Activated naive CD4-positive, alpha-beta T cell treated with anti-CD3 and anti-CD28 coated beads, Interleukin-2, amount 50 U/mL, for 24 hours (primary cell): Measurements from ENCODE around the gene KNTC1.
A peak's percentile ranks its signal among the peaks of the same experiment; 100 is the strongest.
"Not testable (repeated sequence)": the region's sequence is repeated elsewhere in the genome, so short reads cannot be mapped to it uniquely, and the experiment has no call there.

ENCODE experiments used
- H3K27ac Mint-ChIP-seq: one replicate; pipeline ENCODE4 v1.8.0; 2021; ENCODE audit warnings: mild to moderate bottlenecking, mixed read lengths
- H3K27me3 Mint-ChIP-seq: one replicate; pipeline ENCODE4 v1.8.0; 2021; ENCODE audit warnings: mixed read lengths
- H3K36me3 Mint-ChIP-seq: one replicate; pipeline ENCODE4 v1.8.0; 2021; ENCODE audit warnings: mixed read lengths
- H3K4me1 Mint-ChIP-seq: one replicate; pipeline ENCODE4 v1.8.0; 2021; ENCODE audit warnings: mixed read lengths
- H3K4me3 Mint-ChIP-seq: one replicate; pipeline ENCODE4 v1.8.0; 2021; ENCODE audit warnings: mild to moderate bottlenecking, mixed read lengths
- H3K9me3 Mint-ChIP-seq: one replicate; pipeline ENCODE4 v1.8.0; 2021; ENCODE audit warnings: mixed read lengths

KNTC1 gene

GRCh38 chr12:122520676-122521075 is 6.4 kb upstream of the KNTC1 start:
- H3K4me1 Mint-ChIP-seq, result peaks cover 64% of the 10 kb centered on the region
- peaks cover 37% of the 10 kb centered on the region for H3K36me3 Mint-ChIP-seq
- H3K9me3 Mint-ChIP-seq, result no peaks in the 10 kb centered on the region
- no peaks in the 10 kb centered on the region for H3K27me3 Mint-ChIP-seq
- H3K4me3 Mint-ChIP-seq, result peak overlapping the region; percentile 52
- peak overlapping the region; percentile 91 for H3K27ac Mint-ChIP-seq

- Mint-ChIP-seq H3K4me1 (peaks cover 53% of the 10 kb centered on the region), H3K27ac (peak overlapping the region; percentile 80), H3K4me3 (peak overlapping the region; percentile 98)
Measured at GRCh38 chr12:122523280-122523679, 3.8 kb upstream of the KNTC1 start.

GRCh38 chr12:122523846-122524718 is 3.0 kb upstream of the KNTC1 start:
- peaks cover 26% of the 10 kb centered on the region for H3K36me3 Mint-ChIP-seq
- H3K27me3 Mint-ChIP-seq, result no peaks in the 10 kb centered on the region
- no peaks in the 10 kb centered on the region for H3K9me3 Mint-ChIP-seq
- peaks cover 46% of the 10 kb centered on the region for H3K4me1 Mint-ChIP-seq
- peak overlapping the region; percentile 98 for H3K4me3 Mint-ChIP-seq
- H3K27ac Mint-ChIP-seq, result peak overlapping the region; percentile 80

More at GRCh38 chr12:122523280-122523679, 3.8 kb upstream of the KNTC1 start:
- H3K9me3 Mint-ChIP-seq, result no peaks in the 10 kb centered on the region
- no peaks in the 10 kb centered on the region for H3K27me3 Mint-ChIP-seq
- H3K36me3 Mint-ChIP-seq, result peaks cover 28% of the 10 kb centered on the region

GRCh38 chr12:122527478-122527944 is 462 bp downstream of the KNTC1 start:
- Mint-ChIP-seq H3K27me3 (no peaks in the 10 kb centered on the region), H3K36me3 (peaks cover 12% of the 10 kb centered on the region), H3K27ac (no peak overlapping the region), H3K9me3 (no peaks in the 10 kb centered on the region), H3K4me3 (no peak overlapping the region), H3K4me1 (peaks cover 17% of the 10 kb centered on the region)

GRCh38 chr12:122528582-122528981 is 1.5 kb downstream of the KNTC1 start:
- Mint-ChIP-seq H3K9me3 (no peaks in the 10 kb centered on the region), H3K4me3 (no peak overlapping the region), H3K27ac (no peak overlapping the region), H3K27me3 (no peaks in the 10 kb centered on the region), H3K36me3 (peaks cover 9% of the 10 kb centered on the region), H3K4me1 (peaks cover 9% of the 10 kb centered on the region)

- Mint-ChIP-seq H3K4me1 (peaks cover 5% of the 10 kb centered on the region), H3K9me3 (no peaks in the 10 kb centered on the region), H3K27ac (no peak overlapping the region), H3K4me3 (no peak overlapping the region), H3K36me3 (peaks cover 9% of the 10 kb centered on the region), H3K27me3 (no peaks in the 10 kb centered on the region)
Measured at GRCh38 chr12:122528992-122529391, 1.9 kb downstream of the KNTC1 start.

GRCh38 chr12:122533856-122534255 is 6.8 kb downstream of the KNTC1 start:
- no peaks in the 10 kb centered on the region for H3K36me3 Mint-ChIP-seq
- H3K4me3 Mint-ChIP-seq, result no peak overlapping the region
- H3K9me3 Mint-ChIP-seq, result no peaks in the 10 kb centered on the region
- no peaks in the 10 kb centered on the region for H3K27me3 Mint-ChIP-seq
- H3K4me1 Mint-ChIP-seq, result no peaks in the 10 kb centered on the region
- no peak overlapping the region for H3K27ac Mint-ChIP-seq

GRCh38 chr12:122537021-122537420 is 10.0 kb downstream of the KNTC1 start:
- H3K27me3 Mint-ChIP-seq, result no peaks in the 10 kb centered on the region
- no peaks in the 10 kb centered on the region for H3K36me3 Mint-ChIP-seq
- H3K4me1 Mint-ChIP-seq, result no peaks in the 10 kb centered on the region
- H3K4me3 Mint-ChIP-seq, result no peak overlapping the region
- no peaks in the 10 kb centered on the region for H3K9me3 Mint-ChIP-seq
- H3K27ac Mint-ChIP-seq, result no peak overlapping the region

- H3K36me3 Mint-ChIP-seq, result peaks cover 4% of the 10 kb centered on the region
- no peak overlapping the region for H3K27ac Mint-ChIP-seq
- H3K4me3 Mint-ChIP-seq, result no peak overlapping the region
- H3K9me3 Mint-ChIP-seq, result no peaks in the 10 kb centered on the region
- H3K27me3 Mint-ChIP-seq, result no peaks in the 10 kb centered on the region
- H3K4me1 Mint-ChIP-seq, result no peaks in the 10 kb centered on the region
Measured at GRCh38 chr12:122538496-122538895, 11.4 kb downstream of the KNTC1 start.

GRCh38 chr12:122544537-122544936 is 17.5 kb downstream of the KNTC1 start:
- Mint-ChIP-seq H3K4me1 (no peaks in the 10 kb centered on the region), H3K4me3 (no peak overlapping the region), H3K36me3 (peaks cover 7% of the 10 kb centered on the region), H3K9me3 (no peaks in the 10 kb centered on the region), H3K27me3 (no peaks in the 10 kb centered on the region), H3K27ac (no peak overlapping the region)

GRCh38 chr12:122545855-122546254 is 18.8 kb downstream of the KNTC1 start:
- Mint-ChIP-seq H3K36me3 (peaks cover 8% of the 10 kb centered on the region), H3K27ac (no peak overlapping the region), H3K9me3 (no peaks in the 10 kb centered on the region), H3K4me3 (no peak overlapping the region), H3K27me3 (no peaks in the 10 kb centered on the region), H3K4me1 (no peaks in the 10 kb centered on the region)

GRCh38 chr12:122547330-122547729 is 20.3 kb downstream of the KNTC1 start:
- no peaks in the 10 kb centered on the region for H3K4me1 Mint-ChIP-seq

GRCh38 chr12:122558745-122559641 is 31.9 kb downstream of the KNTC1 start:
- H3K9me3 Mint-ChIP-seq, result no peaks in the 10 kb centered on the region
- no peak overlapping the region for H3K27ac Mint-ChIP-seq
- H3K4me3 Mint-ChIP-seq, result no peak overlapping the region
- peaks cover 12% of the 10 kb centered on the region for H3K36me3 Mint-ChIP-seq
- H3K27me3 Mint-ChIP-seq, result no peaks in the 10 kb centered on the region
- peaks cover 6% of the 10 kb centered on the region for H3K4me1 Mint-ChIP-seq

More at GRCh38 chr12:122547330-122547729, 20.3 kb downstream of the KNTC1 start:
- Mint-ChIP-seq H3K9me3 (no peaks in the 10 kb centered on the region), H3K27me3 (no peaks in the 10 kb centered on the region), H3K4me3 (no peak overlapping the region), H3K36me3 (peaks cover 10% of the 10 kb centered on the region), H3K27ac (no peak overlapping the region)

- no peaks in the 10 kb centered on the region for H3K9me3 Mint-ChIP-seq
- no peak overlapping the region for H3K4me3 Mint-ChIP-seq
- peaks cover 6% of the 10 kb centered on the region for H3K4me1 Mint-ChIP-seq
- H3K36me3 Mint-ChIP-seq, result peaks cover 14% of the 10 kb centered on the region
- no peaks in the 10 kb centered on the region for H3K27me3 Mint-ChIP-seq
- peak overlapping the region; percentile 63 for H3K27ac Mint-ChIP-seq
Measured at GRCh38 chr12:122560138-122560537, 33.1 kb downstream of the KNTC1 start.

- Mint-ChIP-seq H3K9me3 (no peaks in the 10 kb centered on the region), H3K4me3 (no peak overlapping the region), H3K27ac (no peak overlapping the region), H3K36me3 (peaks cover 12% of the 10 kb centered on the region), H3K4me1 (peaks cover 6% of the 10 kb centered on the region), H3K27me3 (no peaks in the 10 kb centered on the region)
Measured at GRCh38 chr12:122563361-122563760, 36.3 kb downstream of the KNTC1 start.

- H3K27me3 Mint-ChIP-seq, H3K4me1 Mint-ChIP-seq, H3K9me3 Mint-ChIP-seq, H3K4me3 Mint-ChIP-seq, H3K27ac Mint-ChIP-seq: not testable (repeated sequence)
- peaks cover 13% of the 10 kb centered on the region for H3K36me3 Mint-ChIP-seq
Measured at GRCh38 chr12:122566816-122567215, 39.8 kb downstream of the KNTC1 start.
